NCI-H2227 (cell line): ENCODE data around the gene KHDC3L.
A peak's percentile ranks its signal among the peaks of the same experiment; 100 is the strongest.
"Not testable (repeated sequence)": the region's sequence is repeated elsewhere in the genome, so short reads cannot be mapped to it uniquely, and the experiment has no call there.

ENCODE experiments used
- DNase-seq: peaks from one replicate; lab custom pipeline; 2025; ENCODE audit not compliant: unreplicated experiment; lab: John Stamatoyannopoulos, UW

Gene KHDC3L

GRCh38 chr6:73369157-73369556, 6.7 kb downstream of the KHDC3L start:
- DNase-seq, result no peak

- no peak for DNase-seq
These were observed 7.1 kb downstream of the KHDC3L start, which contains the start of gene OOEP for GRCh38 chr6:73369563-73369962. TSS of gene OOEP (minus strand) at chr6:73369897. CDS start at chr6:73369792, 105 bp downstream.

GRCh38 chr6:73371984-73372383, 9.5 kb downstream of the KHDC3L start:
- DNase-seq, result no peak

- DNase-seq, result no peak
These were observed 10.1 kb downstream of the KHDC3L start for GRCh38 chr6:73372516-73372915.

GRCh38 chr6:73375216-73375615, 12.8 kb downstream of the KHDC3L start:
- DNase-seq, result no peak

GRCh38 chr6:73377225-73377624, 14.8 kb downstream of the KHDC3L start:
- no peak for DNase-seq

- DNase-seq, result not testable (repeated sequence)
These were observed 19.1 kb downstream of the KHDC3L start for GRCh38 chr6:73381531-73381930.

GRCh38 chr6:73382462-73383113, 20.1 kb downstream of the KHDC3L start:
- no peak for DNase-seq

- DNase-seq, result peak; percentile 35
These were observed 26.0 kb downstream of the KHDC3L start for GRCh38 chr6:73388433-73388799.

- peak; percentile 67 for DNase-seq
These were observed 26.5 kb downstream of the KHDC3L start for GRCh38 chr6:73388800-73389512.

GRCh38 chr6:73389854-73390253, 27.4 kb downstream of the KHDC3L start:
- no peak for DNase-seq

- no peak for DNase-seq
These were observed 29.2 kb downstream of the KHDC3L start for GRCh38 chr6:73391675-73392074.

- DNase-seq, result peak; percentile 49
These were observed 29.7 kb downstream of the KHDC3L start for GRCh38 chr6:73392188-73392587.

GRCh38 chr6:73393278-73393677, 30.8 kb downstream of the KHDC3L start:
- no peak for DNase-seq

- DNase-seq, result peak; percentile 97
These were observed 32.3 kb downstream of the KHDC3L start, which contains the start of gene DDX43 for GRCh38 chr6:73394577-73395354. TSS of gene DDX43 (plus strand) at chr6:73394828. CDS start at chr6:73394906, 78 bp downstream.

GRCh38 chr6:73395875-73396274, 33.4 kb downstream of the KHDC3L start:
- no peak for DNase-seq

- DNase-seq, result no peak
These were observed 38.2 kb downstream of the KHDC3L start for GRCh38 chr6:73400656-73401055.

- no peak for DNase-seq
These were observed 46.9 kb downstream of the KHDC3L start for GRCh38 chr6:73409395-73409794.

GRCh38 chr6:73413102-73413501, 50.6 kb downstream of the KHDC3L start:
- no peak for DNase-seq
